Activated T-cell treated with anti-CD3 and anti-CD28 coated beads, Interleukin-2, amount 50 U/mL, for 4 hours (primary cell): ENCODE measurements around the gene PYURF. TPM values are rescaled to one million over a fixed set of nuclear protein-coding genes. Genes with fewer than 3 reads are reported as not detected.

Source experiments
- ATAC-seq, 2 donors: fragments of 200-7000 bp; cut with Tn5 transposase; one replicate each; pipeline ENCODE4 v1.10.0; 2021
- DNase-seq: peaks from one replicate; pipeline ENCODE4 v3.0.0-alpha.2; 2020
- H3K27me3 Mint-ChIP-seq: one replicate; pipeline ENCODE4 v1.8.0; 2021; ENCODE audit warnings: low read depth, mixed read lengths
- H3K36me3 Mint-ChIP-seq: one replicate; pipeline ENCODE4 v1.8.0; 2022; ENCODE audit warnings: mixed read lengths; ENCODE audit not compliant: insufficient read depth
- H3K4me1 Mint-ChIP-seq: one replicate; pipeline ENCODE4 v1.8.0; 2021; ENCODE audit warnings: low read depth, mixed read lengths
- H3K4me3 Mint-ChIP-seq: one replicate; pipeline ENCODE4 v1.8.0; 2021; ENCODE audit warnings: mild to moderate bottlenecking, moderate library complexity, mixed read lengths
- H3K9me3 Mint-ChIP-seq: one replicate; pipeline ENCODE4 v1.8.0; 2021; ENCODE audit warnings: mixed read lengths
- total RNA-seq, 3 donors: library from RNA; stranded (reverse); gene quantifications; one replicate each; pipeline ENCODE4 v1.2.1, GENCODE V29; 2021

Gene PYURF
- total RNA-seq, 3 donors from 2014 or later = 71.2 to 73.1 (median 72.9) TPM

DNA sequence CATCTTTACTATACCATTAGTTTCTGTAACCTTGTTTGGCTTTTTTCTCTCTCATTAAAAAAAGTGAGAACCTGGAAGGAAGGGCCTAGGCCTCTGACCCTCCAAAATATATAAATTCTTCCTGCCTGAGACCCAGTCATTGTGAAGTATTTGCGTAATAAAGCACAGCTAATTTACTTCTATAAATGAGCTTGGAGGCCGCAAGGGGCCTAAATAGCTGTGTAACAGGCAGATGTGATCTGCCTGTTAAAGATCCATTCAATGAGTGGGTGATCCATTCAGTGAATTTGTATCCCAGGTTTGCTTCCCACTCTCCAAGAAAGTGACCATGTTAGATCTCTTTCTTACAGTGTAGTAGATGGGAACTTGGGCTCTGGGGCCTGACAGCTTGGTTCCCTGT is 595 bp upstream of the PYURF start:
- H3K9me3 Mint-ChIP-seq = no peaks in the 10 kb centered on the region
- DNase-seq (no peak), ATAC-seq (no peak)
- H3K4me3 Mint-ChIP-seq = peak overlapping the region; percentile 96
- H3K36me3 Mint-ChIP-seq = peaks cover 2% of the 10 kb centered on the region
- no peaks in the 10 kb centered on the region for H3K27me3 Mint-ChIP-seq
- peaks cover 28% of the 10 kb centered on the region for H3K4me1 Mint-ChIP-seq

DNA sequence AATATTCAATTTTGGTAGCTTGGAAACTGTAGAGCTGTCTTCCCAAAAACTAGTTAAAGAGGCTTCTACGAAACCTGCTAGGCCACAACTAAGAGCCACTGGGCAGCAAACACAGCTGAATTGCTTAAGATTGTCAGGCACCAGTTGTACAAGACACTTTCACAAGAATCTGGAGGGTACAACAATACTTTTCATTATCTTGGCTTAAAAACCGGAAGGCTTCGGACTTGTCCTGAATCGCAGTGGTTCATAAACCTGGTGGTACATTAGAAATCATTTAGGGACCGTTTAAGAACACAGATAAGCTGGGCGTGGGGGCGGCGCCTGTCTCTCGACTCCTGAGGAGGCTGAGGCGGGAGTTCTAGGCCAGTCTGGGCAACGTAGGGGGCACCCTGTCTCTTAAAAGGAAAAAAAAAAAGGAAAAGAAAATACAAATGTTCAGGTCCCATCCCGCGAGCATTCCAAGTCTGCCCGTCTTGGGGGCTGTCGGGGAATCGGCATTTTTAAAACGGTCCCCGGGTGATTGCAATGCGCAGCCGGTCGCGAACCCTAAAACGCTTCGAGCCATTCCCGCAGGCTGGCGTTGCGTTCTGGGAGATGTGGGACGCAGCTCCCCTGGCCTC is 763 bp downstream of the PYURF start:
- H3K4me3 Mint-ChIP-seq = peak overlapping the region; percentile 96
- peak; percentile 28 to 35 for ATAC-seq

DNA sequence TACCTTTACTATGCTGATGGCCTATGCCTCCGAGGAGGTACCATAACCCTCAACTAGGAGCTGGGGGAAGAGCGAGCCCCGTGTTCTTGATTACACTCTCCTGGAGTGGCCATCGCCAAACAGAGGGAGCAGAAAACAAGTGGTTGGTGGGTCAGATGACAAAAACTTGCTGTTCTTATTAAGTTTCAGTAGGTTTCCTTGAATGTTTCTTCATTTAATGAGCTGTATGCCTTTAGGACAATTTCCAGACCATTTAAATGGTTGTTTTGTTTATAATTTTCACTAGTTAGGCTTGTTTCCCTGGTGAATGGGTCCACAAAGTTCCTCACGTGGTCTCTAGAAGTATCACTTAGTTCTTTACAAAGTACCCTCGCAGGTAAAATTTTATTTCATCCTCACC is 4.7 kb downstream of the PYURF start:
- Mint-ChIP-seq H3K9me3 (no peaks in the 10 kb centered on the region), H3K4me3 (no peak overlapping the region), H3K36me3 (peaks cover 2% of the 10 kb centered on the region), H3K27me3 (no peaks in the 10 kb centered on the region), H3K4me1 (peaks cover 16% of the 10 kb centered on the region)
- ATAC-seq = no peak
- DNase-seq = no peak

More for the DNA sequence above, 763 bp downstream of the PYURF start:
- DNase-seq = peak; percentile 25
- Mint-ChIP-seq H3K36me3 (peaks cover 2% of the 10 kb centered on the region), H3K4me1 (peaks cover 28% of the 10 kb centered on the region), H3K9me3 (no peaks in the 10 kb centered on the region), H3K27me3 (no peaks in the 10 kb centered on the region)

DNA sequence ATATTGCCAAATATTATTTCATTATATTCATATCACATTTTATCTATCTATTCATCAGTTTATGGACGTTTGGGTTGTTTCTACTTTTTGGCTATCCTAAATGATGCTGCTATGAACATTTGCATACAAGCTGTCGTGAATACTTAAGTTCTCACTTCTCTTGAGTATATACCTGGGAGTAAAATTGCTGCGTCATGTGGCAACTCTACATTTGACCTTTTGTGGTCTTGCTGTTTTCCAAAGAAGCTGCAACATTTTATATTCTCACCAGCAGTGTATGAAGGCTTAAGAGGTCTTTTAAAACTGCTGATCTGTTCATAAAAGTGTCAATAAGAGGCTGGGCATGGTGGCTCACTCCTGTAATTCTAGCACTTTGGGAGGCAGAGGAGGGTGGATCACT is 5.8 kb downstream of the PYURF start:
- no peaks in the 10 kb centered on the region for H3K9me3 Mint-ChIP-seq
- DNase-seq = no peak
- no peaks in the 10 kb centered on the region for H3K27me3 Mint-ChIP-seq
- no peak for ATAC-seq
- H3K36me3 Mint-ChIP-seq = peaks cover 2% of the 10 kb centered on the region
- peaks cover 16% of the 10 kb centered on the region for H3K4me1 Mint-ChIP-seq
- no peak overlapping the region for H3K4me3 Mint-ChIP-seq

DNA sequence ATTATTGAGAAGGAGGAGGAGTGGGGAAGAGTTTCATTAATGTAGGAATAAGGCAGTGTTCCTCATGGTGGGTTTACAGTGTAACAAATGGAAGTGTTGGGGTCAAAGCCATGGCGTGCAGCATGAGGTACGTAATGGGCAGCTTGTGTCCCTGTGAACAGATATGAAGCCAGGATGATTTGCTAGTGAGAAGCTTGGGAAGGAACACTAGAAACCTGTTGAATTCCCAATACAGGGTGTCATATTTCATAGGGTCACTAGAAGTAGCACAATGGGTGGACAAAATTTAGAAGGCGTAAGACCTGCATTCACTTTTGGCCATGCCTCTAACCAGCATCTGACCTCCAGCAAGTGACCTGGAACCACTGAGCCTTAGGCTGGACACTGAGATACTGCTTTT is 6.8 kb downstream of the PYURF start:
- ATAC-seq = no peak
- Mint-ChIP-seq H3K4me1 (peaks cover 5% of the 10 kb centered on the region), H3K4me3 (no peak overlapping the region), H3K36me3 (peaks cover under 1% of the 10 kb centered on the region), H3K27me3 (no peaks in the 10 kb centered on the region), H3K9me3 (no peaks in the 10 kb centered on the region)
- DNase-seq = no peak

DNA sequence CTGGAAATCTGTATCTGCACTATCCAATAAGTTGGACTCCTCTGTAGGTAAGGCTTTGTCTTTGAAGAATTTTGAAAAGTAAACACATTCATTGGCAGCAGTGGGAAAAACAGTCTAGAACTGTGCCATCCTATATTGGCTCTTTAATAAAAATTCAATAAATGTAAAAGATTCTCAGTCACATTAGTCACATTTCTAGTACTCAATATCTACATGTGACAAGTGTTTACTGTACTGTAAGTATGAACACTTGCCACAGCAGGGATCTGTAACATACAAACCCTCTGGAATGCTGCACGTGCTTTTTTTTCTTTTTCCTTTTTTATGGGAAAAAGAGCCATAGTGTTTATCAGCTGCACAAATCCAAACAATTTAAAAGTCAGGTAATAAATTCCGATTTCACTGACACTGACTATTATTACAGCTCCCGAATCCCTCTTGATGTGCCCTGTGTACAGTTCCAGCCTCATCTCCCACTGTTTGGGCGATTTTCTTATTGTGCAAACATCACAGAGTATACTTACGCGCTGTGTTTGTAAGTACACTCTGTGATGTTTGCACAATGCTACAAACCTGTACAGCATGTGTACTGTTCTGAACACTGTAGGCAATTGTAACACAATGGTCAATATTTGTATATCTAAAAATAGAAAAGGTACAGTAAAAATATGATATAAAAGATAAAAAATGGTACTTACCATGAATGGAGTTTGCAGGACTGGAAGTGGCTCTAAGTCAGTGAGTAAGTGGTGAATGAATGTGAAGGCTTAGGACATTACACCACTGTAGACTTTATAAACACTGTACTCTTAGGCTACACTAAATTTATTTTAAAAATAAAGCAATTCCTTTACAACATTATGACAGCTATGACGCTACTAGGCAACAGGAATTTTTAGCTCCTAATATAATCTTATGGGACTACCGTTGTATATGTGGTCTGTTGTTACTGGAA is 8.7 kb downstream of the PYURF start:
- DNase-seq = no peak
- no peak for ATAC-seq
- H3K4me1 Mint-ChIP-seq = no peaks in the 10 kb centered on the region
- H3K36me3 Mint-ChIP-seq = no peaks in the 10 kb centered on the region
- no peaks in the 10 kb centered on the region for H3K27me3 Mint-ChIP-seq
- H3K4me3 Mint-ChIP-seq = no peak overlapping the region
- no peaks in the 10 kb centered on the region for H3K9me3 Mint-ChIP-seq

DNA sequence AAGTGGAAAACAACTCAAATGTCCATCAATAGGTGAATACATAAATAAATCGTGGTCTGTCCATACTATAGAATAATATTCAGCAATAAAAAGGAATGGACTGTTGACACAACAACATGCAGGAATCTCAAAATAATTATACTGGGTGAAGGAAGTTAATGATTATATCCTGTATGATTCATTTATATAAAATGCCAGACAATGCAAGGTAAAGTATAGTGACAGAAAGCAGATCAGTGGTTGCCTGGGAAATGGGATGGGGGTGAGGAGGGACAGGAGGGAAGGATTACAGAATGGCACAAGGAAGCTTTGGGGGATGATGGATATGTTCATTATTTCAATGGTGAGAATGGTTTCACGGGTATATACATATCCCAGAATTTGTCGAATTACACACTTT is 12.3 kb downstream of the PYURF start:
- no peaks in the 10 kb centered on the region for H3K4me1 Mint-ChIP-seq
- no peaks in the 10 kb centered on the region for H3K9me3 Mint-ChIP-seq
- H3K4me3 Mint-ChIP-seq = no peak overlapping the region
- DNase-seq = no peak
- no peak for ATAC-seq
- H3K36me3 Mint-ChIP-seq = peaks cover 2% of the 10 kb centered on the region
- no peaks in the 10 kb centered on the region for H3K27me3 Mint-ChIP-seq

DNA sequence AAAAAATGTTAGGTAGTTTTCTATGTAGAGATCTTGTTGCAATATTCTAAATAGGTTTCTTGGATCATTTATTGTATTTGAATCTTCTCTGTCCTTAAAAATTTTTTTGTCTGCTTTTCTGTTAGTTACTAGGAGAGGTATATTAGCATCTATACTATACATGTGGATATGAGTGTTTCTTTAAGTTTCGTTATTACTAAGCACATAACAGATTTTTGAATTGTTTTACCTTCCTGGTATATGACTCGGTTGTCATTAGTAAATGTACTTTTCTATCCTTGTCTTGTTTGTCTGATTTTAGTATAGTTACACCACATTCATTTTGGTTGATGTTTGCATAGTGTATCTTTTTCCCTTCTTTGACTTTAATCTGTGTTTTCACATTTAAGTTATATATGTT is 20.2 kb downstream of the PYURF start:
- DNase-seq (no peak), ATAC-seq (no peak)
- H3K4me1 Mint-ChIP-seq = no peaks in the 10 kb centered on the region
- H3K4me3 Mint-ChIP-seq = no peak overlapping the region
- peaks cover 20% of the 10 kb centered on the region for H3K36me3 Mint-ChIP-seq
- no peaks in the 10 kb centered on the region for H3K27me3 Mint-ChIP-seq
- no peaks in the 10 kb centered on the region for H3K9me3 Mint-ChIP-seq

DNA sequence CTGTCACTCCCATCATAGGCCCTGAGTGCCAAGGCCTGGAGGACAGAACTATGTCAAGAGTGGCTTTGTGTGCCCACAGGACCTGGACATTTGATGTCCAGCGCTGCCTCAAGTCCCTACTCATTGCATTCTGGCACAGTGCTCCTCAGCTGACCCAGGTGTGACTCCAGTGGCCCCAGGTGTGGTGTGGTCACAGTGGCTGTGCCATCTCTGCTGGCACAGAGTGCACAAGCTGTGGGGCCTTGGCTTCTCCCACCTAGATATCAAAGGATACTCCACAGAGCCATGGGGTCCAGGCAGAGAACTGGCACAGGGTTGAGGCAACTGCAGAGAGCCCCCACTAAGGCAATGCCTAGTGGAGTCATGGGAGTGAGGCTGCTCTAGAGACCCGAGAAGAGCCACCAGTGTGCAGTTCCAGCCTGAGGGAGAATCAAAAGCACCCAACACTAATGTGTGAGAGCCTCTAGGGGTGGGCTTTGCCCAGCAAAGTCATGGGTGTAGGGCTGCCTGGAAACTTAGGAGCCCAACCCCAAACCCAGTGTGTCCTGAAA is 25.6 kb downstream of the PYURF start:
- Mint-ChIP-seq H3K4me1 (no peaks in the 10 kb centered on the region), H3K4me3 (no peak overlapping the region), H3K9me3 (no peaks in the 10 kb centered on the region), H3K36me3 (peaks cover 28% of the 10 kb centered on the region), H3K27me3 (no peaks in the 10 kb centered on the region)
- no peak for ATAC-seq
- DNase-seq = no peak

DNA sequence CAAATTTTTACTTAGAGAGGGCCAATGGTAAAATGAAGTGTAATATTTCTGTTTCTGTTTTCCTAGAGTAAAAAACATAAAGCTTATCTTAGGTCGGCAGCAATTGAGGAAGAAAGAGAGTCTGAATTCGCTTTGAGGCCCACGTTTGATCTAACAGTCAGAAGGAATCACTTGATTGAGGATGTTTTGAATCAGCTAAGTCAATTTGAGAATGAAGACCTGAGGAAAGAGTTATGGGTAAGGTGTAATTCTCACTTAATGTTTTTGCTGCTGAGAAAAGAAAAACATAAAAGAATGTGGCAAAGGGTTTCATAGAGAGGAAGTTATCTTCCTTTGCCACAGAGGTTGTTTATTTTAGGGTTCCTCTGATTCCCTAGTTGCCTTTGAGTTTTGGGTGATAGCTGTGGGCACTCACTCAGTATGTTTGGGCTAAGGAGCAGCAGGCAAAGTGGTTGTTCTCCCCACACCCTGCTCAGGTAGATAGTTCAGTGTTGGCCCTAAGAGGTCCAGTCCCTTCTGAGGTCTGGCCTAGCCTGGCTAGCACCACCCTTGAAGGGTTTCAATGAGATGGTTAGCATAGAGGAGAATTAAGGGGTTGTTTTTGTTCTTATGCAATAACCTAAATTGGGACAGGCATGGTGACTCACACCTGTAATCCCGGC is 34.3 kb downstream of the PYURF start:
- Mint-ChIP-seq H3K4me3 (no peak overlapping the region), H3K9me3 (no peaks in the 10 kb centered on the region), H3K27me3 (no peaks in the 10 kb centered on the region), H3K4me1 (peaks cover 16% of the 10 kb centered on the region), H3K36me3 (peaks cover 31% of the 10 kb centered on the region)
- ATAC-seq (peak in 1 of 2 donors; percentile 40), DNase-seq (no peak)

DNA sequence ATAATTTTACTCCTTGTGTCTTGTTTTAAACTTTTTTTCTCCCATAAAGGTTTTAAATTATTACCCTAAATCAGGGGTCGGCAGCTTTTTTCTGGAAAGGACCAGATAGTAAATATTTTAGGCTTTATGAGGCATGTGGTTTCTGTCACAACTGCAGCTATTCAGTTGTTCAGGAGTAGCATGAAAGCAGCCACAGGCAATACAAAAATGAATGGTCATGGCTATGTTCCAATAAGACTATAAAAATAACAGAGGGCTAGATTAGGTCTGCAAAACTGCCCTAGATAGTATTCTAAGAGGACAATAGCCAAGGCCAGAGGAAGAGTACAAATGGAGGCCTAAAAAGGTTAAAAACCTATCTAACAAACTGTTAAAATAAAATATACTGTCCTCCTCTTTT is 42.0 kb downstream of the PYURF start:
- ATAC-seq = no peak
- H3K4me3 Mint-ChIP-seq = no peak overlapping the region
- no peaks in the 10 kb centered on the region for H3K9me3 Mint-ChIP-seq
- H3K27me3 Mint-ChIP-seq = no peaks in the 10 kb centered on the region
- DNase-seq = no peak
- peaks cover 12% of the 10 kb centered on the region for H3K36me3 Mint-ChIP-seq
- H3K4me1 Mint-ChIP-seq = no peaks in the 10 kb centered on the region

DNA sequence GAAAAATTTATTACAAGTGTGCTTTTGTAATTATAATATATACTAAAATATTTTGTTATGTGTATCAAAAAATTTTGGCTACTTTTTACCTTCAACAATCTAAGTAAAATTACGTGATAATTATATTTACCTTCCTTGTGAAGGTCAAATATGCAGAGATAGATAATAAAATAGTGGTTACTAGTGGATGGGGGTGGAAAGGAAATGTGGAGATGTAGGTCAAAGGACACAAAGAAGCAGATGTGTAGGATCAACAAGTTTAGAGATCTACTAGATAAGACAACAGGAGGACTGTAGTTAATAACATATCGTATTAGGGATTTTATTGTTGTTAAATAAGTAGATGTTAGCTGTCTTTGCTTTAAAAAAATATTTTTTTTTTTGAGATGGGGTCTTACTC is 45.3 kb downstream of the PYURF start:
- DNase-seq (no peak), ATAC-seq (no peak)
- H3K9me3 Mint-ChIP-seq = no peaks in the 10 kb centered on the region
- no peak overlapping the region for H3K4me3 Mint-ChIP-seq
- no peaks in the 10 kb centered on the region for H3K4me1 Mint-ChIP-seq
- peaks cover 26% of the 10 kb centered on the region for H3K36me3 Mint-ChIP-seq
- no peaks in the 10 kb centered on the region for H3K27me3 Mint-ChIP-seq

DNA sequence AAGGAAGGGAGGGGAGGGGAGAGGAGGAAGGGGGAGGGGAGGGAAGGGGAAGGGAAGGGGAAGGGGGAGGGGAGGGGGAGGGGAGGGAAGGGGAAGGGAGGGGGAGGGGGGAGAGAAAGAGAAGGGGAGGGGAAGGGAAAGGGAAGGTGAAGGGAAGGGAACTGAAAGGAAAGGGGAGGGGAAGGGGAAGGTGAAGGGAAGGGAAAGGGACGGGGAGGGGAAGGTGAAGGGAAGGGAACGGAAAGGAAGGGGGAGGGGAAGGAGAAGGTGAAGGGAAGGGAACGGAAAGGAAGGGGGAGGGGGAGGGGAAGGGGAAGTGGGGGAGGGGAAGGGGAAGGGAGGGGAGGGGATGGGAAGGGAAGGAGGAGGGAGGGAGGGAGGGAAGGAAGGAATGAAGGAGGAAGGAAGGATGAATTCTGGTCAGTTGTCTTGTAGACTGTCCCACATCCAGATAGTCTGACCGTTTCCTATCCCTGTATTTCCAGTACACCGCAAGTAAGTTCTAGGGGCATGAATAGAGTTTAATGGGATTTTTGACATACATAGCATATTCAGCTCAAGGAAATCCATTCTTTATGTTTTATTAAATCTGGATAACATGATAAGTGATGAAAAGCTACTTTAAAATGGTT is 46.2 kb downstream of the PYURF start:
- Mint-ChIP-seq H3K36me3 (peaks cover 33% of the 10 kb centered on the region), H3K4me1 (no peaks in the 10 kb centered on the region), H3K27me3 (no peaks in the 10 kb centered on the region), H3K9me3 (no peaks in the 10 kb centered on the region), H3K4me3 (no peak overlapping the region)
- DNase-seq = no peak
- no peak for ATAC-seq
